Islet precursor cell (in vitro differentiated cells): Measurements from ENCODE around the gene PRTG.
"Not testable (repeated sequence)": the region's sequence is repeated elsewhere in the genome, so short reads cannot be mapped to it uniquely, and the experiment has no call there.

ENCODE experiments used
- DNase-seq: peaks from one replicate; pipeline ENCODE4 v3.0.0-alpha.2; 2018

PRTG gene, protein sequence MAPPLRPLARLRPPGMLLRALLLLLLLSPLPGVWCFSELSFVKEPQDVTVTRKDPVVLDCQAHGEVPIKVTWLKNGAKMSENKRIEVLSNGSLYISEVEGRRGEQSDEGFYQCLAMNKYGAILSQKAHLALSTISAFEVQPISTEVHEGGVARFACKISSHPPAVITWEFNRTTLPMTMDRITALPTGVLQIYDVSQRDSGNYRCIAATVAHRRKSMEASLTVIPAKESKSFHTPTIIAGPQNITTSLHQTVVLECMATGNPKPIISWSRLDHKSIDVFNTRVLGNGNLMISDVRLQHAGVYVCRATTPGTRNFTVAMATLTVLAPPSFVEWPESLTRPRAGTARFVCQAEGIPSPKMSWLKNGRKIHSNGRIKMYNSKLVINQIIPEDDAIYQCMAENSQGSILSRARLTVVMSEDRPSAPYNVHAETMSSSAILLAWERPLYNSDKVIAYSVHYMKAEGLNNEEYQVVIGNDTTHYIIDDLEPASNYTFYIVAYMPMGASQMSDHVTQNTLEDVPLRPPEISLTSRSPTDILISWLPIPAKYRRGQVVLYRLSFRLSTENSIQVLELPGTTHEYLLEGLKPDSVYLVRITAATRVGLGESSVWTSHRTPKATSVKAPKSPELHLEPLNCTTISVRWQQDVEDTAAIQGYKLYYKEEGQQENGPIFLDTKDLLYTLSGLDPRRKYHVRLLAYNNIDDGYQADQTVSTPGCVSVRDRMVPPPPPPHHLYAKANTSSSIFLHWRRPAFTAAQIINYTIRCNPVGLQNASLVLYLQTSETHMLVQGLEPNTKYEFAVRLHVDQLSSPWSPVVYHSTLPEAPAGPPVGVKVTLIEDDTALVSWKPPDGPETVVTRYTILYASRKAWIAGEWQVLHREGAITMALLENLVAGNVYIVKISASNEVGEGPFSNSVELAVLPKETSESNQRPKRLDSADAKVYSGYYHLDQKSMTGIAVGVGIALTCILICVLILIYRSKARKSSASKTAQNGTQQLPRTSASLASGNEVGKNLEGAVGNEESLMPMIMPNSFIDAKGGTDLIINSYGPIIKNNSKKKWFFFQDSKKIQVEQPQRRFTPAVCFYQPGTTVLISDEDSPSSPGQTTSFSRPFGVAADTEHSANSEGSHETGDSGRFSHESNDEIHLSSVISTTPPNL

DNA sequence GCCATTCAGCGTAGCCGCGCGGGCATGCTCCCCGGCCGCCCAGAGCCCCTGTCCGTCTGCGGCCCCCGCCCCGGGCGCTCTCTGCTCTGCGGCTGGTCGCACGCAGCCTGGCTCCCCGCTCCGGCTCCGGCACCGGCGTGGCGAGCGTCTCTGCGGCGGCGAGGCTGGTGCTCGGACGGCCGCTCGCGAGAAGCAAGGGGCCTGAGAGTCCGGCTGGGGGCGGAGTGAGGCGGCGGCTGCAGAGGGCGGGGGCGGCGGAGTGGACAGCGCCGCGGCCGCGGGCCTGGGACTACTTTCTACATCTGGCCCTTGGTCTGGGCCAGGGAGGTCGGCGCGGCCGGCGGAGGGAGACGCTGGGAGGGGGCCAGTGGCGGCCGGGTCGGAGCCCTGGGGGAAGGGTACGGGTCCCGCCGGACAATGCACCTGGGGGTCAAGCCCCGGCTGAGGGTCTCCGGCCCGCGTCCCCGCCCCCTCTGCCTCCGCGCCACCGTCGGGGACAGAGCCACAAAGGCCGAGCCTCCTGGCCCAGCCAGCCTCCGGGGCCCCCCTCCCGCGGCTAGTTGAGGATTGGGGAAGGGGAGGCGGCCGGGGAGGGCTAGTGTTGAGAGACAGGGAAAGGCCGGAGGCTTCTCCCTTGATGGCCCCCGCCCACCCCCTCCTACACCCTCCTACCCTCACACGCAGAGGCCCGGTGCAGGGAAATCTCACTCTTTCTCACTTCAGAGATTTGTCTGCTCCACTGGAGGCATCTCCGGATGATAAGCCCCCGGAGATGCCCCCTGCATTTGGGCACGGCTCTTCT lies at the start of gene PRTG:
Gene PRTG (minus strand): TSS at position 226 of the 802 bp plus-strand sequence. CDS start 221 bp downstream, at position 5.
- peak; percentile 97 for DNase-seq

DNA sequence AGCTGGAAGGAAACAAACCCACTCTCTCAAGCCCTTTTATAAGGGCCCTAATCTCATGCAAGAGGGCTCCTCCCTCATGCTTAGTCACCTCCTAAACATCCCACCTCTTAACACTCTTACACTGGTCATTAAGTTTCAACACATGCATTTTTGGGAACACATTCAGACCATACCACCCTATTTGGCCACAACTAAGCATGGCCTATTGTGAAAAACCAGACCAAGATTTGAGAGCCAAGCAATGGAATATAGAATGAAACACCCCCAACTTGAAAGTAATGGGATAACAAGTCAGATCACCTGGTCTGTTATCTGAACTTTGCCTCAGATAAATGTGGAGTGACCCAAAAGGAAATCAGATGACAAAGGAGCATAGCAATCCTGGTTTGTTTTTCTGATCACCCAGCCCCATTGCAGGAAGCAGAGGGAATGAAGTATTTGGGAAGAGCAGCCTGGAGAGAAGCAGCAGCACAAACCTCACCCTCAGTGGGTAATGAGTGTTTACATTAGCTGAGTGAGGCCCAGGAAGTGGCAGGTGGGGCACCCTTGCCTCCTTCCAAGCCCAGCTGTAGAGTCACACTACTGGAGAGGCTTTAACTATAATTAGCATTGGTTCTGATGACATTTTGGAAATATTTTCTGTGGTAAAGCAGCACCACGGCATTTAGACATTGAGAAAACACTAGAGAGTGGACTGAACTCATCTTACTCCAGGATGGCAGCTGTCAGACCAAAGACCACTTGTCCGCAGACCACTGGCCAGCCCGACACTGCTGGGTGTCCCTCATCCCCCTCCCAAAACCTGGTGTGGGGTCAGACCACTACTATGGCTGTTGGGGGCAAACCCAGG lies 48.8 kb upstream of the PRTG start:
- DNase-seq, result peak; percentile 71

DNA sequence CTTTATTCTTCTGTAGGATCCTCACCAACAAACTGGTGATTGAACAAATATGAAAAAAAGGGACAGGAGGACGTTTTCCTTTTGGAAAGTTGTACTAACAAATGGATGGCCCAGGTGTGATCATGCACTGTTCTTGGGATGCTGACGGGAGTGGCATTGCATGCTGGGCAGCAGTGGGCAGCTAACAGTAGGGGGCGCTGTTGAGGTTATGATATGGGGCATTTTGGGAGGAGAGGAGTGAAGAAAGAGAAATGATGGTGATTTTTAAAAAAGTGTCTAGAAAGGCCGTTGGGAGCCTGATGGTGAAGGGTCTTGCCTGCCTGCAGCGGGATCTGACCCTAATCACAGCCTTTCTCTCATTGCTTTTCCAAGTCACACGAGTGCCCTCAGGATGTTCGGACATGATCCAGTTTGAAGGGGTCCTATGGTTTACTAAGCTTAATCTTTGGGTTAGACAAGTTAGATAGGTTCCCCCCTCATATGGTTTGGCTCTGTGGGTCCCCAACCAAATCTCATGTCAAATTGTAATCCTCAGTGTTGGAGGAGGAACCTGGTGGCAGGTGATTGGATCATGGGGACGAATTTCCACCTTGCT lies 46.2 kb upstream of the PRTG start:
- DNase-seq, result no peak

DNA sequence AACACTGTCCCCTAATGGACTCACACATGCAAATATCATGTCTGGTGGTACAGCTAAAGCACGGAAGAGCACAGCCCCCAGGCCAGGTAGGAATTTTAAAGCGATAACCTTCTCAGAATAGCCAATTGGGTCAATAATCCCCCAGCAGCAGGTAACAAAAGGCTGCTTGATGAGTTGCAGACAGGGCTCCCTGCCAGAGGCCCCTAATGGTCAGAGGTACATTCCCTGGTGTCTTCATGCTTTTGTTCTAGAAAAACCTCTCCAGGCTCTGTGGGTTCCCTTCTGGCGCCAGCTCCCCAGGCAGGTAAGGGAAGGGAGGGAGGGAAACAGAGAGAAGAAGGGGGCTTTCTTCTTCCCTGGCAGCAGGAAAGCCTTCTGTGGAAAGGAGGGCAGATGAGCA lies 43.4 kb upstream of the PRTG start:
- peak; percentile 96 for DNase-seq

DNA sequence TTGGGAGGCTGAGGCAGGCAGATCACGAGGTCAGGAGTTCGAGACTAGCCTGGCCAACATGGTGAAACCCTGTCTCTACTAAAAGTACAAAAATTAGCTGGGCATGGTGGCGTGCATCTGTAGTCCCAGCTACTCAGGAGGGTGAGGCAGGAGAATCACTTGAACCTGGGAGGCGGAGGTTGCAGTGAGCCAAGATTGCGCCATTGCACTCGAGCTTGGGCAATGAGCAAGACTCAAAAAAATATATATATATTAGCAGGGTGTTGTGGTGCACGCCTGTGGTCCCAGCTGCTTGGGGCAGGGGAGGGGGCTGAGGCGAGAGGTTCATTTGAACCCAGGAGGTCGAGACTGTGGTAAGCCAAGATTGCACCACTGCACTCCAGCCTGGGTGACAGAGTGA lies 42.6 kb upstream of the PRTG start:
- DNase-seq, result not testable (repeated sequence)

DNA sequence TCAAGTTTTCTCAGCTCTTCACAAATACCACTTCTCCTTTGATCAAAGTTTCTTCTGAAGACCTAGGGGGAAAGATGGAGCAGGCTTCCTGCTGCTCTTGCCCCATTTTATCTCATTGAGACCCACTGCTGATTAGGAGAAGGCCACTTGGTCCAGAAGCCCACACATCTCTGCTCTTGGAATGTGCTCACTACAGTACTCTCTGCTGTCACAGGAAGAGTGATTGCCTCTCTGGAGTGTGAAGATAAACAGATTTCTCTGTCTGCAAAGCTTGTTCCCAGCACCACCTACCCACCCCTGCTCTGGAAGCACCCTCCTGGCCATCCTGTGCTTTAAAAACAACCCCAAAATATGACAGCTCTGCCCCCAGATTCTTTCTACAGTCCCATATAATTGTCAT lies 41.3 kb upstream of the PRTG start:
- peak; percentile 88 for DNase-seq

DNA sequence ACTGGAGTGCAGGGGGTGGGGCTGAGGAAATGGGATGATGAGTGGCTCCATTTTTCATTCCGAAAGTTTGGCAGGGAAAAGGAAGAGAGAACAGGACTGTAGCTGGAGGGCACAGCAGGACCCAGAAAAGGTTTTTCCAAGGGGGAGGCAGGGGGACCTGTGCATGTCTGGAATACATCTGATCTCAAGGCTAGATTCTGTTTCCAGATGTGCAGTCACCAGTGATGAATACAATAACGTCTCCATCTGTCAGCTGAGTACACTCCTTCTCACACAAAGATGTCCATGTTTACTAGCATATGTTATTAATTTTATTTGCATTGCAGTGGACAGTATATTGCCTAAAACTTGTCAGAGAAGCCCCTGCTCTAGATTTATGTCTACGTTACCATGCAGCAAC lies 39.9 kb upstream of the PRTG start:
- peak; percentile 83 for DNase-seq

DNA sequence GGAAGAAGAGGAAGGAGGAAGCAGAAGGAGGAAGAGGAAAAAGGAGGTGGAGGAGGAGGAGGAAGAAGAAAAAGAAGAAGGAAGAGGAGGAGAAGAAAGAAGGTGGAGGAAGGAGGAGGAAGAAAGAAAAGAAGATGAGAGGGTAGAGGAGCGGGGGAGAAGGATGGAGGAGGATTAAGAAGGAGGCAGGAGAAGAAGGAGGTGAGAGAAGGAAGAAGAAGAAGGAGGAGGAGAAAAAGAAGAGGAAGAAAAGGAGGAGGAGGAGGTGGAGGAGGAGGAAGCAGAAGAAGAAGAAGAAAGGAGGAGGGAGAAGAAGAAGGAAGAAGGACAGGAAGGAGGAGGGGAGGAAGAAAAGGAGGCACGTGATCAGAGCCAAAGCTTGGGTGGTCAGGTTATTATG lies 37.3 kb upstream of the PRTG start:
- no peak for DNase-seq

DNA sequence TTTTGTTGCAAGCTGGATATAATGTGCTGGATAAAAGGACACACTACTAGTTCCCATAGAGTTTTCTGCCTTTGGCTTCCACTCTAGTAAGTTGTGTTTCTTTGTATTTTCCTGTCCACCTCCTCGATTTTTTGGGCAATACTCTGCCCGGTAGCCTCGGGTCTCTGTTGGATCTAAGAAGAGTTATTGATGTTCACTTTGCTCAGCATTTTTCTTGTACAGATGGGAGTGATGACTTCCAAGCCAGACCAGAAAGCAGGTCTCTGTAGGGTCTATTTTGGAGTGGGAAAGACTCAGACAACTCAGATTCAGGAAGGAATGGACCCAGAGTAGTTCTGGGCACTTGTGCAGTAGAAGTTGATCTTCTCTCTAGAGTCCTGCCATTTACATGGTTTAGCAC lies 36.0 kb upstream of the PRTG start:
- no peak for DNase-seq

DNA sequence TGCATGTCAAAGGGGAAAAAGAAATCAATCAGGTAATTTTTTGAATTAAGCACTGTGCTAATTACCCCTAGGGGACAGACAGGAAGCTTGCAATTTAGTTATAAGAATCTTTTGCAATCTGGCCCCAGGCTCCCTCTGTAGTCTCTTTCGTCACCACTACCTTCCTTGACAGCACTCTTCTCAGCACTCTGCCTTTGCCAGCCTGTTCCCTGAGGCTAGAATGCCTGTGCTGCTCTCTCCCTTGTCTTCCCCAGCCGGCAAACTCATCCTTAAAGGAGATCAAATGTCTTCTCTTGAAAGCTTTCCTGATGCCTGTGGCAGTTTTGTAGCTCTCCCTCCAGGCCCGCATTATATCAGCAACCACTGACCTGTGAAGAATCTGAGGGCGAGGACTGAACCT lies 32.4 kb upstream of the PRTG start:
- peak; percentile 99 for DNase-seq

DNA sequence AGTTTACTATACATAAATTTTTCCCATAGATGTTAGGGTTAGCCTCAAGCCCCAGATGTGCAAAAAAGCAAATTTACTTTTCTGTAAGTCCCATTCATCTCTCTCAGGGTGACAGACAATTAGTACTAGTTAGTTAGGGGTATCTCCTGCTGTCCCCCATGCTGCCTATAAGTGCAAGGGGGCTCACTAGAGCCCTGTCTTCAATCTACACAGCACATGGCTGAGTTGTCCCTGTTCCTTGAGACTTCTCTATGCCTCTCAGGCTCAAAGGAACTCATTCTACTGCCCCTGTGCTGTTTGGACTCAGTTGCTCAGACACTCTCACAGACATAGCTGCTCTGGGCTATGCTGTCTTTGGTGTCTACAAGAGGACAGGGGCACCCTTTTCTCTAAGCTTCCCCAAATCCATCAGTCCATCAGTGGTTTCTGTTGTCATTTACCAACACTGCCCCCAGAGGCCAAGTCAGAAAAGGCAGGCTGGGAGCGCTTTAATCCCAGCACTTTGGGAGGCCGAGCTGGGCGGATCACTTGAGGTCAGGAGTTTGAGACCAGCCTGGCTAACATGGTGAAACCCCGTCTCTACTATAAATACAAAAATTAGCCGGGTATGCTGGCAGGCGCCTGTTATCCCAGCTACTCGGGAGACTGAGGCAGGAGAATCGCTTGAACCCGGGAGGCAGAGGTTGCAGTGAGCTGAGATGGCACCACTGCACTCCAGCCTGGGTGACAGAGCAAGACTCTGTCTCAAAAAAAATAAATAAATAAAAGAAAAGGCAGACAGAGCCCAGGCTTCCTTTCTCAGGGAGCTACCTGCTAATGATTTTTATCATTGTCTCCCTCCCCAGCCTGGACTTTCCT lies 31.4 kb upstream of the PRTG start:
- peak; percentile 90 for DNase-seq

DNA sequence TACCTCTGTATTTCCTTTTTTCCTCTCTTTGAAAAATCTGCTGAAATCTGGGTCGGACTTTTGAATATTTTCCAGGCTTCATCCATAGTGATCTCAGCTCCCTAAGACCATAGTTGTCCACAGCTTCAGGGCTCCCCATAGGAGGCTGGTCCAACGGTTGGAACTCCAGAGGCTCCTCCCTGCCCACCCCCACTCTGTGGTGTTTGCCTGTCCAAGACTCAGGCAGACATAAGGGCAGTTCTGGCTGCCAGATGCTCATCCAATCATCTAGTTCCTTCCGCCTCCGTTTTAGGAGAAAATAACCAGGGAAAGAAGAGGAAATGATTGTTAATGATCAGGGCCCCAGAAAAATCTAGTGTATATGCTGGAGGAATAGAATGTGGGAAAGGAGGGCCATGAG lies 27.9 kb upstream of the PRTG start:
- no peak for DNase-seq

DNA sequence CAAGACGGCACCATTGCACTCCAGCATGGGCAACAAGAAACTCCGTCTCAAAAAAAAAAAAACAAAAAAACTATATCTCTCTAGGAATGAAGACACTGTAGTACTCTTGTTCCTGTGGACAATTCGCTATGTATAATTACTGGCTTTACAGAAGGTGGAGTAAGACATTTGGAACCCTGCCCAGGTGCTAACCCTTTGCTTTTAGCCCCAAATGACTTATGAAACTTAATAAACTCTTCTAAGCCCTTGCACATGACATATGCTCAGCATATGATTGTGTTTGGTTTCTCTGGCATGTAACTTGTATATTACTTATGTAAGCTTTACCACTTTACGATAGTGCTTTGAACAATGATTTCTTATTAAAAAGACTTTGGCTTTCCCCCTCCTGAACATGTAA lies 27.3 kb upstream of the PRTG start:
- no peak for DNase-seq

DNA sequence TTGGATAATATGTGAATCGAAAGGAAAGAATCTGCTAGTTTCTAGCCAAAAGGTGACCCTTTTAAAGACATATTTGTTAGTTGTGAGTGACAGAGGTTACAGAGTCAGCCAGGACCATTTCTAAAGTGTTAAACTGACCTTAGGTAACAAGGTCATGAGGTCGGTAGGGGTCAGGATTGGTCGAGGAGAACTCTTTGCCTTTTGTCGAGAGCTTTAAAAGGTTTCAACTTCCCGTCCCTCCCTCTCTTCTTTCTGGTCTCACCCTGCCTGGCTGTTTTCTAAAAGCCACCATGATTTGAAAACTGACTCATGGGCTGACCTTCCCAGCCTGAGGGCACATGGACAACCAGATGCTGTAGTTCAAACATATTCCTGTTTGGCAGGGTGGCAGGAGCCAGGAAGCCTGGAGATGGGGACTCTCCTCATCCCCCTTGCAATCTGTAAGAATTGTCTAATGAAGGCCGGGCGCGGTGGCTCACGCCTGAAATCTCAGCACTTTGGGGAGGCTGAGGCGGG lies 25.8 kb upstream of the PRTG start:
- peak; percentile 97 for DNase-seq

DNA sequence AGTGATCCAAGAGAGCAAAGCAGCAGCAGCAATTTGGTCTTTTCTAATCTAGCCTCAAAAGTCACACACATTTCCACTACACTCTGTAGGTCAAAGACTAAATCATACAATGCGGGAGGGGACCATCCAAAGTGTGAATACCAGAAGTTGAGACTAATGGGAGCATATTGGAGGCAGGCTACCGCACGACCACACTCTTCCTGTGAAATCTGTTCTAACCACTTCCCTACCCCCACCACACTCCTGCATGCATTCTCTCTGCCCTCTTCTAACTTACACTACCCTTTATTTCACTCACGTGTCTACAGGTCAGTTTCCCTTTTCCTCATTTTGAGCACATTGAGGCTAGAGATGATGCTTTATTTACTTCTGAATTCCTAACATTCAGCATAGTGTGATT lies 23.7 kb upstream of the PRTG start:
- DNase-seq, result no peak

DNA sequence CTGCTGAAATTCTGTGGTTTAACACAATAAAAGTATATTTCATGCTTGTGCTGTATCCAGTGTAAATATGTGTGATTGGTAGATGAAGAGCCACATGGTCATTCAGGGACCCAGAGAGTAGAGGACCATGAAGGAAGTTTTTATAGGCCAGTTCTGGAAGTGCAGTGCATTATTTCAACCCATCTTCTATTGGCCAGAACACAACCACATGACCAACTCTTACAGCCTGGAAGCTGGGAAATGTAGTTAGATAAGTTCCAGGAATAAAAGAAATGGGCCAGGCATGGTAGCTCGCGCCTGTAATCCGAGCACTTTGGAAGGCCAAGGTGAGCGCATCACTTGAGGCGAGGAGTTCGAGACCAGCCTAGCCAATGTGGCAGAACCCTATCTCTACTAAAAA lies 21.4 kb upstream of the PRTG start:
- peak; percentile 20 for DNase-seq

DNA sequence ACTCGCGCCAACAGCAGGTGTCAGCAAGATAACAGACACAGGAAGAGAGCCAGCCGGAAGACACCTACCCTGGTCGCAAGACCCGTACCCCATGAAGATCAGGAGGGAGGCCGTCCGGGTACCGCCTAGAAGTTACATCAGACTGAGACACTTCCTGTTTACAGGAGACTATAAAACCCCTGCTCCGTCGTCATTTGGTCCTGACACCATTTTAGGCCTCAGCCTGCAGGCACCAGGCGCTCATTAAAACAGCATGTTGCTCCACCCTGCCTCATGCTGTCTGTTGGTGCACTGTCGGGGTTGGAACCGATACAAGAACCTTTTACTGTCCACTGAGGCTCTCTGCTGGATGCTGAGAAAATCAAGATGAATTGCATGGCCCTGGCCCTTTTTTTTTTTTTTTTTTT lies 15.6 kb upstream of the PRTG start:
- DNase-seq, result peak; percentile 66

DNA sequence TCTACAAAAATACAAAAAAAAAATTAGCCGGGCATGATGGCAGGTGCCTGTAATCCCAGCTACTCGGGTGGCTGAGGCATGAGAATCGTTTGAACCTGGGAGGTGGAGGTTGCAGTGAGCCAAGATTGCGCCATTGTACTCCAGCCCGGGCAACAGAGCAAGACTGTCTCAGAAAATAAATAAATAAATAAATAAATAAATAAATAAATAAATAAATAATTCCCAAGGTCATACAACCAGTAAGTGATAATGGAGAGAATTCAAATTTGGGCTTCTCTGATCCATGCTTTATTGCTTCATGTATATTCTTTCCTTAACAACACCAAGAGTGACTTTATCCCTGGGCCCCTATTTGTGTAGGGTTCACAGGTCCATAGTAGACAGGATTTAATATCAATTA lies 10.5 kb upstream of the PRTG start:
- DNase-seq, result not testable (repeated sequence)

DNA sequence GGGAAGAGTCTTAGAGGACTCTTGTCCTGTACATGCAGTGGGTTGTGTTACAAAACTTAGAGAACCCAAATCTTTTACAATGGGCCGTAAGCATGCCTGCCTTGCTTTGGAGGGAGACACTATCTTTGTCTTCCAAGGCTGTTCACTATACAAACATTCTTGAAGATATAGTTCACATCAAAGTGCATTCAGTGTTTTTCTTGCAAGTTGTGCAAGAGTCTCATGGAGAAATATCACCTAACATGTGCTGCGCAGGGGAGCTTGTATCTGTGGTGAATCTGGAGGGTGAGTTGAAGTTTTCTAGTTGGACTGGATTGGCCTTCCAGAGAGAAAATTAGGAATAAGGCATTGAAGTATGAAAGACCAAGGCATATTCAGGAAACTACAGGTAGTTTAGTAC lies 7.8 kb upstream of the PRTG start:
- peak; percentile 24 for DNase-seq
